ENCODE measurements around the gene PHOX2A.
A peak's percentile ranks its signal among the peaks of the same experiment; 100 is the strongest.

Gene PHOX2A

DNA sequence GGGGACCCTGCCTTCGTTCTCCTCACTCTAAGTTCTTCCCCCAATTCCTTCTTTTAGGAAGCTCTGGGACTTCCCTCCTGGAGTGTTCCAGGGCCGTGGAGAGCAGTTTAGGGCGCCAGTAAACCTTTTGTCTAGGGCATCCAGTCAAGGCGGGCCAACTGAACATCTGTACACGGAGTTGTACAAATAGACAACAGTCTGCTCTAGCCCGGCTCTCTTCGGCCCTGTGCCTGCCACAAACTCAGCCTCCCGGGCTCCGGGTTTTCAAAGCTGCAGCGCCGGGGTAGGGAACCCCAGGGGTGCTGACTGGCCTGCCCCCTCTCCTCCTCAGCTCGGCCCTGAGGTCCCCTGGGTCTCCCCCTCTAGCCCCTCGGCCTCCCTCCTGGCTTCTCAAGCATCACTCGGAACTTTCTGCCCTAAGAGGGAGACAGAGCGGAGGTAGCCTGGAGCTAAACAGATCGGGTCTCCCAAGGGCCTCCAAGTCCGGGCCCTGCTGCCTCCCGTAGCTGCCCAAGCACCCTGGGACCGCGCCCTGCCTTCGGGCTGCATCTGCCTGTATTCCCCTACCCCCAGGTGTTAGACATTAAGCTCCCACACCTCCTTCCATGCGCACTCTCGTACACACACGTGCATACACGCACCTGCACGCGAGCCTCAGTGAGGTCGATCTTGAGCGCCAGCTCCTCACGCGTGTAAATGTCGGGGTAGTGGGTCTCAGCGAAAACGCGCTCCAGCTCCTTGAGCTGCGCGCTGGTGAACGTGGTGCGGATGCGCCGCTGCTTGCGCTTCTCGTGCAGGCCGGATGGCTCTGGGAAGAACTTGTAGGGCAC lies 3.3 kb downstream of the PHOX2A start:
- no peak for TF ChIP-seq SPI1 (IDR thresholded peaks at IDR 0.05; ENCODE audit: borderline replicate concordance, low read depth)
- TF ChIP-seq REST (IDR thresholded peaks at IDR 0.05; ENCODE audit: insufficient replicate concordance, low read depth): no peak
- TF ChIP-seq, protein P1, sequence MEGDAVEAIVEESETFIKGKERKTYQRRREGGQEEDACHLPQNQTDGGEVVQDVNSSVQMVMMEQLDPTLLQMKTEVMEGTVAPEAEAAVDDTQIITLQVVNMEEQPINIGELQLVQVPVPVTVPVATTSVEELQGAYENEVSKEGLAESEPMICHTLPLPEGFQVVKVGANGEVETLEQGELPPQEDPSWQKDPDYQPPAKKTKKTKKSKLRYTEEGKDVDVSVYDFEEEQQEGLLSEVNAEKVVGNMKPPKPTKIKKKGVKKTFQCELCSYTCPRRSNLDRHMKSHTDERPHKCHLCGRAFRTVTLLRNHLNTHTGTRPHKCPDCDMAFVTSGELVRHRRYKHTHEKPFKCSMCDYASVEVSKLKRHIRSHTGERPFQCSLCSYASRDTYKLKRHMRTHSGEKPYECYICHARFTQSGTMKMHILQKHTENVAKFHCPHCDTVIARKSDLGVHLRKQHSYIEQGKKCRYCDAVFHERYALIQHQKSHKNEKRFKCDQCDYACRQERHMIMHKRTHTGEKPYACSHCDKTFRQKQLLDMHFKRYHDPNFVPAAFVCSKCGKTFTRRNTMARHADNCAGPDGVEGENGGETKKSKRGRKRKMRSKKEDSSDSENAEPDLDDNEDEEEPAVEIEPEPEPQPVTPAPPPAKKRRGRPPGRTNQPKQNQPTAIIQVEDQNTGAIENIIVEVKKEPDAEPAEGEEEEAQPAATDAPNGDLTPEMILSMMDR (IDR thresholded peaks at IDR 0.05; ENCODE audit: insufficient read depth, low read length): no peak
- TF ChIP-seq POLR2AphosphoS5 (IDR thresholded peaks at IDR 0.05; ENCODE audit: low read depth): no peak
- TF ChIP-seq GABPA (IDR thresholded peaks at IDR 0.05; ENCODE audit: low read depth): no peak
- Histone ChIP-seq H3K27me3 (ENCODE audit: insufficient read depth, poor library complexity, severe bottlenecking) (peaks cover 55% of the 10 kb centered on the region), H3K27ac (replicated peaks) (no peak overlapping the region), H3K4me3 (replicated peaks; ENCODE audit: insufficient read depth, low read length) (no peak overlapping the region)
- DNase-seq (ENCODE audit: low read depth in 1 of 2, low spot score in 1 of 2): no peak

DNA sequence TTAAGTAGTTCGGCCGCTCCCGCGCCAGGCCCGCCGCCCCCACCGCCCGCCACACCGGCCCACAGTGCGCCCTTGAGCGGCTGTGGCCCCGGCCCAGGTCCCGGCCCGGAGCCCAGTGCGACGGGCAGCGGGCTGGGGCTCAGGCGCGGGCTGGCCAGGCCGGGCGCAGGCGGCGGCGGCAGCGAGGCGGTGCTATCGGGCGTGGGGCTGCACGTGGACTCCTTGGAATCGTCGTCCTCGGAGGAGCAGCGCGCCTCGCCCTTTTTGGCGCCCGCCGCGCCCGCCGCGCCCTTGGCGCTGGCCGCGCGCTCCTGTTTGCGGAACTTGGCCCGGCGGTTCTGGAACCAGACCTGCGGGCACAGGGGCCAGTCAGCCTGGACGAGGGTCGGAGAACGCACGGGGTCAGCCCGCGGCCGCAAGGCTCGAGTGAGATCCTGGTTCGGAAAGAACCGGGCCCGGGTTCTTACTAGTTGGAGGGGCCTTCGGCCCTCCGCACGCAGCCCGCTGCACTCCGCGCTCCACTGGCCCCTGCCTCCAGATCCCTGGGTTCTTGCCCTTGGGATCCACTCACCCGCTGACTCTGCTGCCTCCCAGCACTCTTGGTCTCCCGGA lies 4.0 kb downstream of the PHOX2A start:
- TF ChIP-seq SPI1 (IDR thresholded peaks at IDR 0.05; ENCODE audit: borderline replicate concordance, low read depth): no peak
- TF ChIP-seq GABPA (IDR thresholded peaks at IDR 0.05; ENCODE audit: low read depth): no peak
- no peak for TF ChIP-seq POLR2AphosphoS5 (IDR thresholded peaks at IDR 0.05; ENCODE audit: low read depth)
- TF ChIP-seq, protein P1 (IDR thresholded peaks at IDR 0.05; ENCODE audit: insufficient read depth, low read length): no peak
- TF ChIP-seq REST (IDR thresholded peaks at IDR 0.05; ENCODE audit: insufficient replicate concordance, low read depth): no peak
- Histone ChIP-seq H3K27me3 (ENCODE audit: insufficient read depth, poor library complexity, severe bottlenecking) (peaks cover 48% of the 10 kb centered on the region), H3K27ac (replicated peaks) (no peak overlapping the region), H3K4me3 (replicated peaks; ENCODE audit: insufficient read depth, low read length) (no peak overlapping the region)
- peak in 1 of 2 experiments; percentile 23 for DNase-seq (ENCODE audit: low read depth in 1 of 2, low spot score in 1 of 2)

DNA sequence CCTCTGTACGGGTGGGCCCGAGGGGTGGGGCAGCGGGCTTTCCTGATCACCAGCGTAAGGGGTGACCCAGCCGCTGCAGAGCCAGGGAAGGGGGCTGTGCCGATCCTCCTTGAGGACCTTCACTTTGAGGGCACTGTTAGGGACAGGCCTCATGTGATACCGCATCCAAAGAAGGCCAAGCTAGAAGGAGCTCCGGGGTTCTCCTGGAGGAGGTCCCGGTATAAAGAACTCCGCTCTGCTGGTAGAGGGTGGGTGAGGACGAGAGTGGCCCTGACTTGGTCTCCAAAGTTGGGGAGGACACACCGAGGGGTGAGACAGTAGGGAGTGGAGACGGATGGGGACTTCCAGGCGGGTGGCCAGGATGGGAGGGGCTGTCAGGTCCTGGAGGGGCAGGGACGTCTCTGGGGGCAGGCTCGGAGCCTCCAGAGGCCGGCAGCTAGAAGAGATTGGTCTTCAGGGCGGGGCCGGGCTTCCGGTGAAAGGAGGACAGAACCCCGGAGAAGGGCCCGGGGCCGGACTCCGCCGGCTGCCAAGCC lies 4.6 kb downstream of the PHOX2A start:
- DNase-seq (ENCODE audit: low read depth in 1 of 2, low spot score in 1 of 2): no peak
- Histone ChIP-seq H3K27ac (replicated peaks) (no peak overlapping the region), H3K4me3 (replicated peaks; ENCODE audit: insufficient read depth, low read length) (no peak overlapping the region), H3K27me3 (ENCODE audit: insufficient read depth, poor library complexity, severe bottlenecking) (peaks cover 42% of the 10 kb centered on the region)
- TF ChIP-seq REST (IDR thresholded peaks at IDR 0.05; ENCODE audit: insufficient replicate concordance, low read depth) (no peak), POLR2AphosphoS5 (IDR thresholded peaks at IDR 0.05; ENCODE audit: low read depth) (peak; percentile 41; the same call in 1 of the 2 replicates)
